ENCODE data around the gene ZBTB44. TPM values are rescaled to one million over a fixed set of nuclear protein-coding genes. Genes with fewer than 3 reads are reported as not detected.

The ZBTB44 gene
- total and polyA plus RNA-seq, 4 experiments from 2014 or later, result 3.0 to 76.2 (median 40.7) TPM

GRCh38 chr11:130312046-130312445 is 2.7 kb downstream of the ZBTB44 start:
- peaks cover 48% of the 10 kb centered on the region for H3K4me1 ChIP-seq (ENCODE audit: insufficient read depth, low read length)
- peak overlapping the region in 4 of 8 donors; percentile 34 to 100 (median 68) for H3K4me3 Mint-ChIP-seq
- peak overlapping the region in 4 of 7 donors; percentile 2 to 70 (median 6) for H3K27ac Mint-ChIP-seq
- H3K4me1 Mint-ChIP-seq, result peaks cover 36 to 74% (median 45%) of the 10 kb centered on the region in 4 donors
- no peak for DNase-seq
- ChIA-PET POLR2A (ENCODE audit: partially characterized antibody) (interaction anchor here (1.5 kb wide), 1 partner anchor 29 kb away, joined by 4 read pairs; no protein-coding TSS in a partner anchor), CTCF (ENCODE audit: partially characterized antibody) (no interaction called here)
- H3K27ac ChIP-seq (ENCODE audit: low read depth, low read length), result no peak overlapping the region
- no peaks in the 10 kb centered on the region for H3K27me3 Mint-ChIP-seq
- peaks cover 0 to 3% (median 0%) of the 10 kb centered on the region in 8 donors for H3K9me3 Mint-ChIP-seq
- H3K27me3 ChIP-seq (ENCODE audit: insufficient read depth, low read length), result no peaks in the 10 kb centered on the region
- no peaks in the 10 kb centered on the region for H3K36me3 ChIP-seq (ENCODE audit: insufficient read depth, low read length)
- H3K9me3 ChIP-seq (ENCODE audit: control insufficient read depth in 1 of 2, low read length in 2 of 2), result no peaks in the 10 kb centered on the region
- intact Hi-C loops (cut with micrococcal nuclease), result loop anchor here (5.0 to 10.0 kb wide), 2 partner anchors 85 to 1037 kb away; no protein-coding TSS in a partner anchor
- peaks cover 4 to 23% of the 10 kb centered on the region in 2 donors for H3K36me3 Mint-ChIP-seq
- no peak overlapping the region for H3K4me3 ChIP-seq (ENCODE audit: low read length in 2 of 2)

GRCh38 chr11:130310622-130311021 is 4.1 kb downstream of the ZBTB44 start:
- intact Hi-C loops (cut with micrococcal nuclease), result loop anchor here (5.0 to 10.0 kb wide), 2 partner anchors 83 to 1036 kb away; no protein-coding TSS in a partner anchor
- peaks cover 37 to 64% (median 47%) of the 10 kb centered on the region in 4 donors for H3K4me1 Mint-ChIP-seq
- peaks cover 0 to 3% (median 0%) of the 10 kb centered on the region in 8 donors for H3K9me3 Mint-ChIP-seq
- peaks cover 12 to 24% of the 10 kb centered on the region in 2 donors for H3K36me3 Mint-ChIP-seq
- H3K4me3 Mint-ChIP-seq, result no peak overlapping the region
- H3K4me3 ChIP-seq (ENCODE audit: low read length in 2 of 2), result no peak overlapping the region
- no peaks in the 10 kb centered on the region for H3K27me3 Mint-ChIP-seq
- no peaks in the 10 kb centered on the region for H3K36me3 ChIP-seq (ENCODE audit: insufficient read depth, low read length)
- no peak for DNase-seq
- no peak overlapping the region for H3K27ac Mint-ChIP-seq
- H3K27ac ChIP-seq (ENCODE audit: low read depth, low read length), result no peak overlapping the region
- ChIA-PET CTCF (ENCODE audit: partially characterized antibody) (no interaction called here), POLR2A (ENCODE audit: partially characterized antibody) (no interaction called here)
- peaks cover 42% of the 10 kb centered on the region for H3K4me1 ChIP-seq (ENCODE audit: insufficient read depth, low read length)
- H3K27me3 ChIP-seq (ENCODE audit: insufficient read depth, low read length), result no peaks in the 10 kb centered on the region
- H3K9me3 ChIP-seq (ENCODE audit: control insufficient read depth in 1 of 2, low read length in 2 of 2), result no peaks in the 10 kb centered on the region

GRCh38 chr11:130308886-130309285 is 5.8 kb downstream of the ZBTB44 start:
- Histone ChIP-seq H3K27me3 (ENCODE audit: insufficient read depth, low read length) (no peaks in the 10 kb centered on the region), H3K36me3 (ENCODE audit: insufficient read depth, low read length) (no peaks in the 10 kb centered on the region), H3K4me1 (ENCODE audit: insufficient read depth, low read length) (peaks cover 34% of the 10 kb centered on the region), H3K9me3 (ENCODE audit: control insufficient read depth in 1 of 2, low read length in 2 of 2) (no peaks in the 10 kb centered on the region), H3K27ac (ENCODE audit: low read depth, low read length) (no peak overlapping the region), H3K4me3 (ENCODE audit: low read length in 2 of 2) (no peak overlapping the region)
- peaks cover 23 to 25% of the 10 kb centered on the region in 2 donors for H3K36me3 Mint-ChIP-seq
- H3K9me3 Mint-ChIP-seq, result peaks cover 0 to 8% (median 0%) of the 10 kb centered on the region in 8 donors
- peak overlapping the region in 3 of 7 donors; percentile 14 to 82 (median 72) for H3K27ac Mint-ChIP-seq
- peaks cover 43 to 65% (median 51%) of the 10 kb centered on the region in 4 donors for H3K4me1 Mint-ChIP-seq
- H3K4me3 Mint-ChIP-seq, result peak overlapping the region in 1 of 8 donors; percentile 44
- DNase-seq, result no peak
- intact Hi-C loops (cut with micrococcal nuclease), result no loop called here
- POLR2A ChIA-PET (ENCODE audit: partially characterized antibody), result no interaction called here
- H3K27me3 Mint-ChIP-seq, result no peaks in the 10 kb centered on the region
- CTCF ChIA-PET (ENCODE audit: partially characterized antibody), result interaction anchor here (1.2 kb wide), 1 partner anchor 10 kb away, joined by 3 read pairs; no protein-coding TSS in a partner anchor

GRCh38 chr11:130308059-130308458 is 6.7 kb downstream of the ZBTB44 start:
- peaks cover 37 to 57% (median 46%) of the 10 kb centered on the region in 4 donors for H3K4me1 Mint-ChIP-seq
- no peak overlapping the region for H3K27ac ChIP-seq (ENCODE audit: low read depth, low read length)
- peaks cover 22 to 23% of the 10 kb centered on the region in 2 donors for H3K36me3 Mint-ChIP-seq
- DNase-seq, result no peak
- H3K27me3 Mint-ChIP-seq, result no peaks in the 10 kb centered on the region
- H3K9me3 Mint-ChIP-seq, result peaks cover 0 to 5% (median 0%) of the 10 kb centered on the region in 8 donors
- H3K4me3 ChIP-seq (ENCODE audit: low read length in 2 of 2), result no peak overlapping the region
- H3K4me3 Mint-ChIP-seq, result no peak overlapping the region
- peak overlapping the region in 1 of 7 donors; percentile 22 for H3K27ac Mint-ChIP-seq
- ChIA-PET POLR2A (ENCODE audit: partially characterized antibody) (no interaction called here), CTCF (ENCODE audit: partially characterized antibody) (no interaction called here)
- intact Hi-C loops (cut with micrococcal nuclease), result no loop called here
- peaks cover 29% of the 10 kb centered on the region for H3K4me1 ChIP-seq (ENCODE audit: insufficient read depth, low read length)
- no peaks in the 10 kb centered on the region for H3K9me3 ChIP-seq (ENCODE audit: control insufficient read depth in 1 of 2, low read length in 2 of 2)
- H3K27me3 ChIP-seq (ENCODE audit: insufficient read depth, low read length), result no peaks in the 10 kb centered on the region
- H3K36me3 ChIP-seq (ENCODE audit: insufficient read depth, low read length), result no peaks in the 10 kb centered on the region

- POLR2A ChIA-PET (ENCODE audit: partially characterized antibody), result no interaction called here
- H3K27ac Mint-ChIP-seq, result no peak overlapping the region
These were observed 10.1 kb downstream of the ZBTB44 start for GRCh38 chr11:130304651-130305050.

GRCh38 chr11:130301002-130301401 is 13.7 kb downstream of the ZBTB44 start:
- POLR2A ChIA-PET (ENCODE audit: partially characterized antibody), result no interaction called here
- no peaks in the 10 kb centered on the region for H3K27me3 Mint-ChIP-seq
- Histone ChIP-seq H3K36me3 (ENCODE audit: insufficient read depth, low read length) (no peaks in the 10 kb centered on the region), H3K27me3 (ENCODE audit: insufficient read depth, low read length) (no peaks in the 10 kb centered on the region), H3K27ac (ENCODE audit: low read depth, low read length) (no peak overlapping the region), H3K4me1 (ENCODE audit: insufficient read depth, low read length) (no peaks in the 10 kb centered on the region), H3K4me3 (ENCODE audit: low read length in 2 of 2) (no peak overlapping the region), H3K9me3 (ENCODE audit: control insufficient read depth in 1 of 2, low read length in 2 of 2) (no peaks in the 10 kb centered on the region)
- intact Hi-C loops (cut with micrococcal nuclease), result no loop called here
- peaks cover 42 to 54% (median 48%) of the 10 kb centered on the region in 4 donors for H3K4me1 Mint-ChIP-seq
- H3K4me3 Mint-ChIP-seq, result no peak overlapping the region
- H3K27ac Mint-ChIP-seq, result peak overlapping the region in 1 of 7 donors; percentile 1
- H3K36me3 Mint-ChIP-seq, result peaks cover 22 to 42% of the 10 kb centered on the region in 2 donors
- CTCF ChIA-PET (ENCODE audit: partially characterized antibody), result interaction anchor here (0.7 kb wide), 1 partner anchor 13 kb away, joined by 3 read pairs; no protein-coding TSS in a partner anchor
- DNase-seq, result no peak
- peaks cover 0 to 5% (median 0%) of the 10 kb centered on the region in 8 donors for H3K9me3 Mint-ChIP-seq

More at GRCh38 chr11:130304651-130305050, 10.1 kb downstream of the ZBTB44 start:
- CTCF ChIA-PET (ENCODE audit: partially characterized antibody), result interaction anchor here (1.0 to 1.1 kb wide), 2 partner anchors 15 to 126 kb away, joined by 3 read pairs; no protein-coding TSS in a partner anchor
- Mint-ChIP-seq H3K36me3 (peaks cover 36 to 43% of the 10 kb centered on the region in 2 donors), H3K4me3 (peak overlapping the region in 4 of 8 donors; percentile 2 to 37 (median 8)), H3K9me3 (peaks cover 0 to 5% (median 0%) of the 10 kb centered on the region in 8 donors), H3K4me1 (peaks cover 44 to 62% (median 50%) of the 10 kb centered on the region in 4 donors), H3K27me3 (no peaks in the 10 kb centered on the region)
- Histone ChIP-seq H3K27me3 (ENCODE audit: insufficient read depth, low read length) (no peaks in the 10 kb centered on the region), H3K9me3 (ENCODE audit: control insufficient read depth in 1 of 2, low read length in 2 of 2) (no peaks in the 10 kb centered on the region), H3K27ac (ENCODE audit: low read depth, low read length) (no peak overlapping the region), H3K36me3 (ENCODE audit: insufficient read depth, low read length) (no peaks in the 10 kb centered on the region), H3K4me3 (ENCODE audit: low read length in 2 of 2) (no peak overlapping the region), H3K4me1 (ENCODE audit: insufficient read depth, low read length) (peaks cover 7% of the 10 kb centered on the region)
- intact Hi-C loops (cut with micrococcal nuclease), result no loop called here
- DNase-seq, result no peak

GRCh38 chr11:130300567-130300966 is 14.2 kb downstream of the ZBTB44 start:
- ChIA-PET POLR2A (ENCODE audit: partially characterized antibody) (no interaction called here), CTCF (ENCODE audit: partially characterized antibody) (interaction anchor here (0.7 kb wide), 1 partner anchor 13 kb away, joined by 3 read pairs; no protein-coding TSS in a partner anchor)
- no peak overlapping the region for H3K27ac ChIP-seq (ENCODE audit: low read depth, low read length)

More at GRCh38 chr11:130300567-130300966, 14.2 kb downstream of the ZBTB44 start:
- Histone ChIP-seq H3K4me3 (ENCODE audit: low read length in 2 of 2) (no peak overlapping the region), H3K27me3 (ENCODE audit: insufficient read depth, low read length) (no peaks in the 10 kb centered on the region), H3K4me1 (ENCODE audit: insufficient read depth, low read length) (no peaks in the 10 kb centered on the region), H3K9me3 (ENCODE audit: control insufficient read depth in 1 of 2, low read length in 2 of 2) (no peaks in the 10 kb centered on the region), H3K36me3 (ENCODE audit: insufficient read depth, low read length) (no peaks in the 10 kb centered on the region)
- intact Hi-C loops (cut with micrococcal nuclease), result no loop called here
- H3K27me3 Mint-ChIP-seq, result no peaks in the 10 kb centered on the region
- H3K27ac Mint-ChIP-seq, result no peak overlapping the region
- H3K4me1 Mint-ChIP-seq, result peaks cover 42 to 54% (median 49%) of the 10 kb centered on the region in 4 donors
- DNase-seq, result no peak
- no peak overlapping the region for H3K4me3 Mint-ChIP-seq
- H3K36me3 Mint-ChIP-seq, result peaks cover 22 to 40% of the 10 kb centered on the region in 2 donors
- peaks cover 0 to 5% (median 0%) of the 10 kb centered on the region in 8 donors for H3K9me3 Mint-ChIP-seq
